ENCODE measurements around the gene RALGAPA2. TPM values are rescaled to one million over a fixed set of nuclear protein-coding genes. Genes with fewer than 3 reads are reported as not detected.

RALGAPA2 gene
- total and polyA plus RNA-seq, 2 of the 13 experiments (the other 11 are each of a cell fraction or from before 2014, with no cell fraction given), result 13.8 to 17.7 TPM

DNA sequence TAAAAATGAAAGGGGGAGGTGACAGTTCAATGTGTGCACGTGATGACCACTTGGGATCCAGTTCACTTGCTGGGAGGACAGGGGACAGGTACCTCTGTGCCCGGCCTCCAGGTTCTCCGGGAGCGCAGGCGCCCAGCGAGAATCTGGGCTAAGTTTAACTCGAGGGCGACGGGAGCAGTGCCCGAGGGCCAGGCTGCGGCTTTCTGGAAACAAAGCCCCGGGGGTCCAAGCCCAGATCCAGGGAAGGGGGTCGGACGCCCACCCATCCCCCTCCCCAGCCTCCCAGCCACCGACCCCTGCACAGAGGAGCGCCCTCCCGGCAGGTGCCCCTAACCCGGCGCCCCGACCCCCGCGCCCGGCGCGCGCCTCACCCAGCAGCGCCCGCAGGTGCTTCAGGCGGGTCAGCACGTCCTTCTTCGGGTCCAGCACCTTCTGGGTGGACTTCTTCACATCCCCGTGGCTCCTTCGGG, 405 bp downstream of the RALGAPA2 start (continued):
- no peak for TF ChIP-seq ZNF180 (CRISPR knock-in tag; IDR thresholded peaks at IDR 0.05; ENCODE audit: borderline replicate concordance, low read depth)
- TF ChIP-seq, protein P1, sequence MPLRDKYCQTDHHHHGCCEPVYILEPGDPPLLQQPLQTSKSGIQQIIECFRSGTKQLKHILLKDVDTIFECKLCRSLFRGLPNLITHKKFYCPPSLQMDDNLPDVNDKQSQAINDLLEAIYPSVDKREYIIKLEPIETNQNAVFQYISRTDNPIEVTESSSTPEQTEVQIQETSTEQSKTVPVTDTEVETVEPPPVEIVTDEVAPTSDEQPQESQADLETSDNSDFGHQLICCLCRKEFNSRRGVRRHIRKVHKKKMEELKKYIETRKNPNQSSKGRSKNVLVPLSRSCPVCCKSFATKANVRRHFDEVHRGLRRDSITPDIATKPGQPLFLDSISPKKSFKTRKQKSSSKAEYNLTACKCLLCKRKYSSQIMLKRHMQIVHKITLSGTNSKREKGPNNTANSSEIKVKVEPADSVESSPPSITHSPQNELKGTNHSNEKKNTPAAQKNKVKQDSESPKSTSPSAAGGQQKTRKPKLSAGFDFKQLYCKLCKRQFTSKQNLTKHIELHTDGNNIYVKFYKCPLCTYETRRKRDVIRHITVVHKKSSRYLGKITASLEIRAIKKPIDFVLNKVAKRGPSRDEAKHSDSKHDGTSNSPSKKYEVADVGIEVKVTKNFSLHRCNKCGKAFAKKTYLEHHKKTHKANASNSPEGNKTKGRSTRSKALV (CRISPR knock-in tag; IDR thresholded peaks at IDR 0.05), result no peak
- no peak for TF ChIP-seq ZNF460 (CRISPR knock-in tag; IDR thresholded peaks at IDR 0.05; ENCODE audit: borderline replicate concordance)
- 0 out of 2 replicates have a peak, but pooled peaks have one; percentile 17 for TF ChIP-seq EEA1 (CRISPR knock-in tag; IDR thresholded peaks at IDR 0.05; ENCODE audit: borderline replicate concordance)
- TF ChIP-seq, protein P2, sequence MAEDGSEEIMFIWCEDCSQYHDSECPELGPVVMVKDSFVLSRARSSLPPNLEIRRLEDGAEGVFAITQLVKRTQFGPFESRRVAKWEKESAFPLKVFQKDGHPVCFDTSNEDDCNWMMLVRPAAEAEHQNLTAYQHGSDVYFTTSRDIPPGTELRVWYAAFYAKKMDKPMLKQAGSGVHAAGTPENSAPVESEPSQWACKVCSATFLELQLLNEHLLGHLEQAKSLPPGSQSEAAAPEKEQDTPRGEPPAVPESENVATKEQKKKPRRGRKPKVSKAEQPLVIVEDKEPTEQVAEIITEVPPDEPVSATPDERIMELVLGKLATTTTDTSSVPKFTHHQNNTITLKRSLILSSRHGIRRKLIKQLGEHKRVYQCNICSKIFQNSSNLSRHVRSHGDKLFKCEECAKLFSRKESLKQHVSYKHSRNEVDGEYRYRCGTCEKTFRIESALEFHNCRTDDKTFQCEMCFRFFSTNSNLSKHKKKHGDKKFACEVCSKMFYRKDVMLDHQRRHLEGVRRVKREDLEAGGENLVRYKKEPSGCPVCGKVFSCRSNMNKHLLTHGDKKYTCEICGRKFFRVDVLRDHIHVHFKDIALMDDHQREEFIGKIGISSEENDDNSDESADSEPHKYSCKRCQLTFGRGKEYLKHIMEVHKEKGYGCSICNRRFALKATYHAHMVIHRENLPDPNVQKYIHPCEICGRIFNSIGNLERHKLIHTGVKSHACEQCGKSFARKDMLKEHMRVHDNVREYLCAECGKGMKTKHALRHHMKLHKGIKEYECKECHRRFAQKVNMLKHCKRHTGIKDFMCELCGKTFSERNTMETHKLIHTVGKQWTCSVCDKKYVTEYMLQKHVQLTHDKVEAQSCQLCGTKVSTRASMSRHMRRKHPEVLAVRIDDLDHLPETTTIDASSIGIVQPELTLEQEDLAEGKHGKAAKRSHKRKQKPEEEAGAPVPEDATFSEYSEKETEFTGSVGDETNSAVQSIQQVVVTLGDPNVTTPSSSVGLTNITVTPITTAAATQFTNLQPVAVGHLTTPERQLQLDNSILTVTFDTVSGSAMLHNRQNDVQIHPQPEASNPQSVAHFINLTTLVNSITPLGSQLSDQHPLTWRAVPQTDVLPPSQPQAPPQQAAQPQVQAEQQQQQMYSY (CRISPR knock-in tag; IDR thresholded peaks at IDR 0.05), result no peak
- TF ChIP-seq, protein P3, sequence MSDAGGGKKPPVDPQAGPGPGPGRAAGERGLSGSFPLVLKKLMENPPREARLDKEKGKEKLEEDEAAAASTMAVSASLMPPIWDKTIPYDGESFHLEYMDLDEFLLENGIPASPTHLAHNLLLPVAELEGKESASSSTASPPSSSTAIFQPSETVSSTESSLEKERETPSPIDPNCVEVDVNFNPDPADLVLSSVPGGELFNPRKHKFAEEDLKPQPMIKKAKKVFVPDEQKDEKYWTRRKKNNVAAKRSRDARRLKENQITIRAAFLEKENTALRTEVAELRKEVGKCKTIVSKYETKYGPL (CRISPR knock-in tag; IDR thresholded peaks at IDR 0.05), result no peak
- no peak for TF ChIP-seq ZNF496 (CRISPR knock-in tag; IDR thresholded peaks at IDR 0.05; ENCODE audit: insufficient replicate concordance)
- TF ChIP-seq SALL2 (CRISPR knock-in tag; IDR thresholded peaks at IDR 0.05), result no peak
- peak; percentile 25; the same call in 1 of the 2 replicates for TF ChIP-seq PHF20 (CRISPR knock-in tag; IDR thresholded peaks at IDR 0.05)
- TF ChIP-seq NCOR1 (IDR thresholded peaks at IDR 0.05; ENCODE audit: borderline replicate concordance, low read length), result no peak
- 0 out of 2 replicates have a peak, but pooled peaks have one; percentile 39 for TF ChIP-seq WIZ (CRISPR knock-in tag; IDR thresholded peaks at IDR 0.05)
- no peak for TF ChIP-seq ERF (CRISPR knock-in tag; IDR thresholded peaks at IDR 0.05)
- no peak for TF ChIP-seq TEAD3 (CRISPR knock-in tag; optimal IDR thresholded peaks at IDR 0.05; ENCODE audit: borderline replicate concordance)
- TF ChIP-seq FOXA1 (IDR thresholded peaks at IDR 0.05), result no peak
- TF ChIP-seq FOXA1 (CRISPR knock-in tag; IDR thresholded peaks at IDR 0.05), result no peak
- TF ChIP-seq, protein P4, sequence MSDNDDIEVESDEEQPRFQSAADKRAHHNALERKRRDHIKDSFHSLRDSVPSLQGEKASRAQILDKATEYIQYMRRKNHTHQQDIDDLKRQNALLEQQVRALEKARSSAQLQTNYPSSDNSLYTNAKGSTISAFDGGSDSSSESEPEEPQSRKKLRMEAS (IDR thresholded peaks at IDR 0.05), result no peak
- TF ChIP-seq, protein P5, sequence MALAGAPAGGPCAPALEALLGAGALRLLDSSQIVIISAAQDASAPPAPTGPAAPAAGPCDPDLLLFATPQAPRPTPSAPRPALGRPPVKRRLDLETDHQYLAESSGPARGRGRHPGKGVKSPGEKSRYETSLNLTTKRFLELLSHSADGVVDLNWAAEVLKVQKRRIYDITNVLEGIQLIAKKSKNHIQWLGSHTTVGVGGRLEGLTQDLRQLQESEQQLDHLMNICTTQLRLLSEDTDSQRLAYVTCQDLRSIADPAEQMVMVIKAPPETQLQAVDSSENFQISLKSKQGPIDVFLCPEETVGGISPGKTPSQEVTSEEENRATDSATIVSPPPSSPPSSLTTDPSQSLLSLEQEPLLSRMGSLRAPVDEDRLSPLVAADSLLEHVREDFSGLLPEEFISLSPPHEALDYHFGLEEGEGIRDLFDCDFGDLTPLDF (CRISPR knock-in tag; IDR thresholded peaks at IDR 0.05), result no peak
- TF ChIP-seq ZNF556 (CRISPR knock-in tag; IDR thresholded peaks at IDR 0.05; ENCODE audit: borderline replicate concordance), result no peak
- no peak for TF ChIP-seq HCFC1 (IDR thresholded peaks at IDR 0.05; ENCODE audit: low read depth, low read length)

Measured in HepG2 (cell line).